Trophoblast cell (in vitro differentiated cells and primary cell): ENCODE measurements around the gene DCTN4.

Experiments
- DNase-seq, 2 donors: peaks; one replicate each; pipeline ENCODE4 v3.0.0-alpha.2; 2016
- H2AFZ ChIP-seq: 2 replicates; pipeline ENCODE4 v1.6.1; 2013; ENCODE audit warnings: low read length, moderate library complexity, mild to moderate bottlenecking; ENCODE audit not compliant: insufficient read depth, poor library complexity
- H2AK5ac ChIP-seq: 2 replicates; pipeline ENCODE4 v1.6.1; 2013; ENCODE audit warnings: mild to moderate bottlenecking, low read length
- H2BK120ac ChIP-seq: 2 replicates; pipeline ENCODE4 v1.6.1; 2013; ENCODE audit warnings: low read length, mild to moderate bottlenecking, moderate library complexity; ENCODE audit not compliant: insufficient read depth, poor library complexity
- H2BK12ac ChIP-seq: 2 replicates; pipeline ENCODE4 v1.6.1; 2013; ENCODE audit warnings: mild to moderate bottlenecking, low read length, moderate library complexity
- H2BK5ac ChIP-seq: 2 replicates; pipeline ENCODE4 v1.6.1; 2013; ENCODE audit warnings: low read length, low read depth, moderate library complexity, mild to moderate bottlenecking; ENCODE audit not compliant: poor library complexity
- H3K14ac ChIP-seq: 2 replicates; pipeline ENCODE4 v1.6.1; 2013; ENCODE audit warnings: mild to moderate bottlenecking, low read length
- H3K18ac ChIP-seq: 2 replicates; pipeline ENCODE4 v1.6.1; 2013; ENCODE audit warnings: mild to moderate bottlenecking, low read length
- H3K23ac ChIP-seq: 2 replicates; pipeline ENCODE4 v1.6.1; 2013; ENCODE audit warnings: low read length
- H3K27ac ChIP-seq: 2 replicates; pipeline ENCODE4 v1.5.1; 2013; ENCODE audit warnings: low read depth, mild to moderate bottlenecking, inconsistent platforms, low read length, moderate library complexity
- H3K27me3 ChIP-seq: 2 replicates; pipeline ENCODE4 v1.6.1; 2013; ENCODE audit warnings: inconsistent platforms, mild to moderate bottlenecking, low read length, moderate library complexity; ENCODE audit not compliant: insufficient read depth
- H3K36me3 ChIP-seq, 2 experiments: 1 replicate in 1 of 2; 2 replicates in 1 of 2; pipeline ENCODE4 v1.6.1; 2013; ENCODE audit warnings: low read length in 2 of 2, mild to moderate bottlenecking in 2 of 2, moderate library complexity in 1 of 2; ENCODE audit not compliant: insufficient read depth in 2 of 2, control insufficient read depth in 1 of 2
- H3K4ac ChIP-seq: 2 replicates; pipeline ENCODE4 v1.6.1; 2013; ENCODE audit warnings: low read depth, mild to moderate bottlenecking, low read length, moderate library complexity
- H3K4me1 ChIP-seq, 2 experiments: 1 replicate in 1 of 2; 2 replicates in 1 of 2; pipeline ENCODE4 v1.6.1; 2013; ENCODE audit warnings: low read length in 2 of 2, mild to moderate bottlenecking in 2 of 2, moderate library complexity in 1 of 2; ENCODE audit not compliant: insufficient read depth in 2 of 2, control insufficient read depth in 1 of 2
- H3K4me2 ChIP-seq: 2 replicates; pipeline ENCODE4 v1.6.1; 2013; ENCODE audit warnings: inconsistent platforms, mild to moderate bottlenecking, low read length, moderate library complexity
- H3K4me3 ChIP-seq: 2 replicates; pipeline ENCODE4 v1.5.1; 2013; ENCODE audit warnings: mild to moderate bottlenecking, low read depth, low read length, inconsistent platforms
- H3K79me1 ChIP-seq: one replicate; pipeline ENCODE4 v1.6.1; 2013; ENCODE audit warnings: low read length
- H3K79me2 ChIP-seq: 2 replicates; pipeline ENCODE4 v1.6.1; 2013; ENCODE audit warnings: low read length, mild to moderate bottlenecking; ENCODE audit not compliant: control insufficient read depth, insufficient read depth, poor library complexity
- H3K9ac ChIP-seq: 2 replicates; pipeline ENCODE4 v1.6.1; 2013; ENCODE audit warnings: mild to moderate bottlenecking, low read length
- H3K9me3 ChIP-seq: 2 replicates; pipeline ENCODE4 v1.6.1; 2013; ENCODE audit warnings: low read depth, mild to moderate bottlenecking, control low read depth, inconsistent platforms, low read length; ENCODE audit not compliant: insufficient read depth
- H4K12ac ChIP-seq: 2 replicates; pipeline ENCODE4 v1.6.1; 2013; ENCODE audit warnings: low read depth, mild to moderate bottlenecking, low read length, moderate library complexity
- H4K8ac ChIP-seq: 2 replicates; pipeline ENCODE4 v1.6.1; 2013; ENCODE audit warnings: low read depth, mild to moderate bottlenecking, low read length, moderate library complexity
- H4K91ac ChIP-seq: one replicate; pipeline ENCODE4 v1.6.1; 2013; ENCODE audit warnings: low read depth, mild to moderate bottlenecking, low read length, moderate library complexity
- WGBS: extraction: QIAGEN DNeasy Blood & Tissue Kit; methylation state at CpG from one replicate; pipeline ENCODE4 v1.1.7; 2013; ENCODE audit warnings: missing lambda C conversion rate; ENCODE audit not compliant: insufficient read length, insufficient coverage; ENCODE audit errors: extremely low coverage; 5-methylcytosine and 5-hydroxymethylcytosine counted together

DCTN4 gene

GRCh38 chr5:150766251-150766650, 7.4 kb upstream of the DCTN4 start:
- no CpG with 5 or more reads among the region's 2 CpGs for WGBS
- H3K9ac ChIP-seq, result no peak overlapping the region
- no peak overlapping the region for H3K23ac ChIP-seq
- no peak overlapping the region for H3K4me3 ChIP-seq
- no peak overlapping the region for H2AFZ ChIP-seq
- no peak overlapping the region for H2BK120ac ChIP-seq
- H3K18ac ChIP-seq, result no peak overlapping the region
- no peaks in the 10 kb centered on the region for H3K36me3 ChIP-seq
- H3K27me3 ChIP-seq, result no peaks in the 10 kb centered on the region
- no peak overlapping the region for H4K8ac ChIP-seq
- no peak overlapping the region for H3K14ac ChIP-seq
- no peak overlapping the region for H3K27ac ChIP-seq
- H2AK5ac ChIP-seq, result no peak overlapping the region
- no peaks in the 10 kb centered on the region for H3K9me3 ChIP-seq
- H2BK5ac ChIP-seq, result no peak overlapping the region
- H2BK12ac ChIP-seq, result no peak overlapping the region
- H3K79me1 ChIP-seq, result no peaks in the 10 kb centered on the region
- no peak overlapping the region for H4K12ac ChIP-seq
- H3K4me1 ChIP-seq, result no peaks in the 10 kb centered on the region
- no peak for DNase-seq
- no peaks in the 10 kb centered on the region for H3K79me2 ChIP-seq
- H4K91ac ChIP-seq, result no peak overlapping the region
- H3K4me2 ChIP-seq, result no peak overlapping the region
- H3K4ac ChIP-seq, result no peak overlapping the region

- Histone ChIP-seq H3K18ac (no peak overlapping the region), H3K27me3 (no peaks in the 10 kb centered on the region), H2BK120ac (no peak overlapping the region), H4K12ac (no peak overlapping the region), H2BK12ac (no peak overlapping the region), H3K9me3 (no peaks in the 10 kb centered on the region), H3K14ac (no peak overlapping the region), H3K4me1 (no peaks in the 10 kb centered on the region), H4K8ac (no peak overlapping the region), H2AK5ac (no peak overlapping the region), H2BK5ac (no peak overlapping the region), H3K4me3 (no peak overlapping the region), H3K4me2 (no peak overlapping the region), H3K27ac (no peak overlapping the region), H3K79me1 (no peaks in the 10 kb centered on the region), H3K4ac (no peak overlapping the region), H3K23ac (no peak overlapping the region), H3K79me2 (no peaks in the 10 kb centered on the region), H3K36me3 (no peaks in the 10 kb centered on the region), H4K91ac (no peak overlapping the region), H2AFZ (no peak overlapping the region), H3K9ac (no peak overlapping the region)
- no CpG with 5 or more reads among the region's 1 CpG for WGBS
- no peak for DNase-seq
Measured at GRCh38 chr5:150765799-150766169, 7.0 kb upstream of the DCTN4 start.

GRCh38 chr5:150765011-150765798, 6.4 kb upstream of the DCTN4 start:
- WGBS, result no CpG with 5 or more reads among the region's 2 CpGs
- no peak for DNase-seq
- Histone ChIP-seq H3K4me1 (no peaks in the 10 kb centered on the region), H3K9me3 (no peaks in the 10 kb centered on the region), H2BK12ac (no peak overlapping the region), H4K8ac (no peak overlapping the region), H2BK120ac (no peak overlapping the region), H3K27me3 (no peaks in the 10 kb centered on the region), H3K79me2 (no peaks in the 10 kb centered on the region), H4K91ac (no peak overlapping the region), H3K4ac (no peak overlapping the region), H2BK5ac (no peak overlapping the region), H3K4me2 (no peak overlapping the region), H3K27ac (no peak overlapping the region), H3K23ac (peak overlapping the region; percentile 66), H3K14ac (no peak overlapping the region), H3K18ac (no peak overlapping the region), H2AK5ac (no peak overlapping the region), H3K36me3 (no peaks in the 10 kb centered on the region), H4K12ac (no peak overlapping the region), H3K9ac (no peak overlapping the region), H3K4me3 (no peak overlapping the region), H3K79me1 (no peaks in the 10 kb centered on the region), H2AFZ (no peak overlapping the region)

- Histone ChIP-seq H4K12ac (no peak overlapping the region), H4K8ac (no peak overlapping the region), H2BK12ac (no peak overlapping the region), H3K4me3 (no peak overlapping the region), H3K27ac (no peak overlapping the region), H3K36me3 (no peaks in the 10 kb centered on the region), H3K23ac (peak overlapping the region; percentile 66), H3K9ac (no peak overlapping the region), H3K4me2 (no peak overlapping the region), H2AFZ (no peak overlapping the region), H3K4ac (no peak overlapping the region), H3K79me2 (no peaks in the 10 kb centered on the region), H2AK5ac (no peak overlapping the region), H3K27me3 (no peaks in the 10 kb centered on the region), H2BK120ac (no peak overlapping the region), H2BK5ac (no peak overlapping the region), H3K9me3 (no peaks in the 10 kb centered on the region), H3K79me1 (no peaks in the 10 kb centered on the region), H3K14ac (no peak overlapping the region), H4K91ac (no peak overlapping the region), H3K4me1 (no peaks in the 10 kb centered on the region), H3K18ac (no peak overlapping the region)
- DNase-seq, result no peak
- WGBS, result no CpG with 5 or more reads among the region's 2 CpGs
Measured at GRCh38 chr5:150764530-150764929, 5.7 kb upstream of the DCTN4 start.
